ENCODE data around the gene NUDT16.

Gene NUDT16

DNA sequence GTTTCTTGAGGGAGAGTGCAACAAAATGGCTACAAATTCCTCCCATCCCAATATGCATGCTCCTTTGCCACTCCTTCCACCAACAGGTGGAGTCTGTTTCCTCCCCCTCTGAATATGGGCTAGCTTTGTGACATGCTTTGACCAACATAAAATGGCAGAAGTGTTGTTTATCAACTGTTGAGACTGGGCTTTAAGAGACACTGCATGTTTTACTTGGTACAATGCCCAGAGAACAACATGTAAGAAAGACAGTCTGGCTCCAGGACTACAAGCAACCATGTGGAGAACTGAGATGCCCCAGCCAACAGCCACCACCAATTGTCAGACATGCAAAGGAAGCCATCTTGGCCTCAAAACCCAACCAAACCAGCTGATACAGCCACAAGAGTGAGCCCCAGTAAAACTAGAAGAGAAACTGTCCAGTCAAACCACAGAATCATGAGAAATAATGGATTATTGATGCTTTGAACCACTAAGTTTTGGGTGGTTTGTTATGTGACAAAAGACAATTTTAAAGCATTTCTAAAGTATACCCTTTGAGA is 40.5 kb downstream of the NUDT16 start:
- no peaks in the 10 kb centered on the region for H3K27me3 ChIP-seq (ENCODE audit: control insufficient read depth, insufficient read depth, low read length)
- H3K9ac ChIP-seq (ENCODE audit: low read length) = no peak overlapping the region
- no peaks in the 10 kb centered on the region for H3K4me1 ChIP-seq (ENCODE audit: control insufficient read depth, insufficient read depth, low read length)
- H3K27ac ChIP-seq (ENCODE audit: low read depth, low read length) = no peak overlapping the region
- H3K36me3 ChIP-seq (ENCODE audit: control insufficient read depth, insufficient read depth, low read length) = no peaks in the 10 kb centered on the region
- H3K4me3 ChIP-seq (ENCODE audit: low read length) = no peak overlapping the region

DNA sequence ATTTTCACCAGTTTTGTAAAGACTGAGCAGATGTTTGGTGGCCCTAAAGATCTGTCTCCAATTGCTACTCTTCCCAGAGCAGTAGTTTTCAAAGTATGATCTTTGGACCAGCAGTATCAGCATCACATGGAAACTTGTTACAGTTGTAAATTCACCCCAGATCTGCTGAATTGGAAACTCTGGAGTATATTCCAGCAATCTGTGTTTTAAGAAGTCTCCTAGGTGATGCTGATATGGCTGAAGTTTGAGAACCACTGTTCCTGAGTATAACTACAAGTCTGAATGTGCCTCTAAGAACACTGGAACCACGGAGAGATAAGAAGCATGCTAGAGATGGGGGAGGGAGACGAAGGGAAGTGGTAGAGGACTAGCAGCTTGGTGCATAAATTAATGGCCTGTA is 45.7 kb downstream of the NUDT16 start:
- Histone ChIP-seq H3K36me3 (ENCODE audit: control insufficient read depth, insufficient read depth, low read length) (no peaks in the 10 kb centered on the region), H3K9ac (ENCODE audit: low read length) (no peak overlapping the region), H3K27ac (ENCODE audit: low read depth, low read length) (no peak overlapping the region), H3K27me3 (ENCODE audit: control insufficient read depth, insufficient read depth, low read length) (no peaks in the 10 kb centered on the region), H3K4me1 (ENCODE audit: control insufficient read depth, insufficient read depth, low read length) (no peaks in the 10 kb centered on the region), H3K4me3 (ENCODE audit: low read length) (no peak overlapping the region)

DNA sequence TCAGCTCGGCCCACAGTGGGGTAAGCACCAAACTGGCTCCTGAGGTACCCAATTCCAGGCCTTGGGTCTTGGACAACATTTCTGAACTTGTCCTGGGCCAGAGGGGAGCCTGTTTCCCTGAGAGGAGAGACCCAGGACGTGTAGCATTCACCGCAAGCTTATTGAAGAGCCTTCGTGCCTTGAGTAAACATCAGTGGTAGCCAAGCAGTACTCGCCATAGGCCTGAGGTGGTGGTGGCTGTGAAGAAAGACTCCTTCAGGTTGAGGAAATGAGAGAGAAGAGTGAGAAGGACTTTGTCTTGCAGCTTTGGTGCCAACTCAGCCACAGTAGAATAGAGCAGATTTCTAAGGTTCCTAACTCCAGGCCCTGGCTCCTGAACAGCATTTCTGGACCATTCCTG is 50.2 kb downstream of the NUDT16 start:
- no peaks in the 10 kb centered on the region for H3K4me1 ChIP-seq (ENCODE audit: control insufficient read depth, insufficient read depth, low read length)
- H3K27ac ChIP-seq (ENCODE audit: low read depth, low read length) = no peak overlapping the region
- H3K27me3 ChIP-seq (ENCODE audit: control insufficient read depth, insufficient read depth, low read length) = no peaks in the 10 kb centered on the region
- no peak overlapping the region for H3K9ac ChIP-seq (ENCODE audit: low read length)
- H3K4me3 ChIP-seq (ENCODE audit: low read length) = no peak overlapping the region
- H3K36me3 ChIP-seq (ENCODE audit: control insufficient read depth, insufficient read depth, low read length) = no peaks in the 10 kb centered on the region

DNA sequence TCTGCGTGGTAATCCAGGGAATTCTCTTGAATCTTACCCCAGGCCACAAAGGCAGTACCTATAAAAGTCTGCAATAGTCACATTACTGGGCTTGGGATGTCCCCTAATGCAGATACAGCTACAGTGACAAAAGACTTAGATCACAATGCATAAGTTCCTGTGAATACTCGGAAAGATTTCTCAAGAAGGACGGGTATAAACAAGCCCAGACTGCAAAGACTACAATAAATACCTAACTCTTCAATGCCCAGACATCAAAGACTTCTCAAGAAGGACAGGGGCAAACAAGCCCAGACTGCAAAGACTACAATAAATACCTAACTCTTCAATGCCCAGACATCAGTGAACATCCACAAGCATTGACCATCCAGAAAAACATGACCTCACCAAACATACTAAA is 50.9 kb downstream of the NUDT16 start:
- Histone ChIP-seq H3K9ac (ENCODE audit: low read length) (no peak overlapping the region), H3K36me3 (ENCODE audit: control insufficient read depth, insufficient read depth, low read length) (no peaks in the 10 kb centered on the region), H3K4me3 (ENCODE audit: low read length) (no peak overlapping the region), H3K4me1 (ENCODE audit: control insufficient read depth, insufficient read depth, low read length) (no peaks in the 10 kb centered on the region), H3K27me3 (ENCODE audit: control insufficient read depth, insufficient read depth, low read length) (no peaks in the 10 kb centered on the region), H3K27ac (ENCODE audit: low read depth, low read length) (no peak overlapping the region)

DNA sequence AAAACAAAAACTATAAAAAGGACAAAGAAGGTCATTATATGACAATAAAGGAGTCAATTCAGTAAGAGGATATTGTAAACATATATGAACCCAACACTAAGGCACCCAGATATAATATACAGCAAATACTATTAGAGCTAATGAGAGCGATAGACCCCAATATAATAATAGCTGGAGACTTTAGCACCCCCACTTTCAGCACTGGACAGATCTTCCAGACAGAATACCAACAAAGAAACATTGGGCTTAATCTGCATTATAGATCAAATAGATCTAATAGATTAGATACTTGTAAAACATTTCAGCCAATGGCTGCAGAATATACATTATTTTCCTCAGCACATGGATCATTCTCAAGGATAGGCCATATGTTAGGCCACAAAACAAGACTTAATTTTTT is 53.4 kb downstream of the NUDT16 start:
- Histone ChIP-seq H3K36me3 (ENCODE audit: control insufficient read depth, insufficient read depth, low read length) (no peaks in the 10 kb centered on the region), H3K4me1 (ENCODE audit: control insufficient read depth, insufficient read depth, low read length) (no peaks in the 10 kb centered on the region), H3K27me3 (ENCODE audit: control insufficient read depth, insufficient read depth, low read length) (no peaks in the 10 kb centered on the region), H3K27ac (ENCODE audit: low read depth, low read length) (no peak overlapping the region), H3K4me3 (ENCODE audit: low read length) (no peak overlapping the region), H3K9ac (ENCODE audit: low read length) (no peak overlapping the region)
